Thoracic aorta (tissue), 2 donors: ENCODE data around the gene PITPNC1. TPM values are rescaled to one million over a fixed set of nuclear protein-coding genes. Genes with fewer than 3 reads are reported as not detected.

Experiments
- ATAC-seq: fragments of 150-250 bp; one replicate; pipeline ENCODE4 v1.8.0; 2017; ENCODE audit warnings: low read depth; ENCODE audit not compliant: insufficient number of reproducible peaks, low FRiP score
- DNase-seq: peaks from one replicate; pipeline ENCODE4 v3.0.0-alpha.2; 2020; ENCODE audit warnings: low spot score
- H3K27ac ChIP-seq, 2 donors: fragments of 200-600 bp; sonication (generic); 1 replicate in 1 of 2; 2 replicates in 1 of 2; pipeline ENCODE4 v1.5.1; 2016; ENCODE audit warnings: mild to moderate bottlenecking in 2 of 2, moderate library complexity in 2 of 2
- H3K27me3 ChIP-seq: fragments of 200-600 bp; sonication (generic); replicated peaks from 2 replicates; pipeline ENCODE4 v1.6.0; 2016; ENCODE audit warnings: mild to moderate bottlenecking; ENCODE audit not compliant: insufficient read depth
- H3K36me3 ChIP-seq: fragments of 200-600 bp; sonication (generic); one replicate; pipeline ENCODE4 v1.5.1; 2016
- H3K4me1 ChIP-seq, 2 donors: fragments of 200-600 bp; sonication (generic); 1 replicate in 1 of 2; 2 replicates in 1 of 2; pipeline versions ENCODE4 v1.5.1 to v1.6.0; 2016; ENCODE audit warnings: low read depth in 2 of 2, mild to moderate bottlenecking in 1 of 2; ENCODE audit not compliant: control insufficient read depth in 1 of 2
- H3K4me3 ChIP-seq: fragments of 200-600 bp; sonication (generic); 2 replicates; pipeline ENCODE4 v1.5.1; 2016; ENCODE audit warnings: mild to moderate bottlenecking
- H3K9me3 ChIP-seq: fragments of 200-600 bp; sonication (generic); 2 replicates; pipeline ENCODE4 v1.5.1; 2016
- CTCF ChIP-seq: fragments of 200-600 bp; sonication (generic); IDR thresholded peaks from one replicate; pipeline ENCODE4 v1.5.1; 2019; ENCODE audit warnings: antibody characterized with exemption
- total RNA-seq, 2 donors: library from RNA; depleted of rRNA; stranded (reverse); fragments of >200 nt; gene quantifications; one replicate each; pipeline versions ENCODE4 v1.1.0 to v1.2.3, GENCODE V29; 2016

Gene PITPNC1
- total RNA-seq, 2 donors from 2014 or later, result 8.4 to 28.8 TPM

GRCh38 chr17:67558740-67559380 is 181.8 kb downstream of the PITPNC1 start:
- Histone ChIP-seq H3K4me1 (no peaks in the 10 kb centered on the region), H3K36me3 (no peaks in the 10 kb centered on the region), H3K9me3 (no peaks in the 10 kb centered on the region), H3K27ac (no peak overlapping the region), H3K27me3 (no peaks in the 10 kb centered on the region), H3K4me3 (no peak overlapping the region)
- DNase-seq (no peak), ATAC-seq (no peak)
- TF ChIP-seq CTCF, result no peak

DNA sequence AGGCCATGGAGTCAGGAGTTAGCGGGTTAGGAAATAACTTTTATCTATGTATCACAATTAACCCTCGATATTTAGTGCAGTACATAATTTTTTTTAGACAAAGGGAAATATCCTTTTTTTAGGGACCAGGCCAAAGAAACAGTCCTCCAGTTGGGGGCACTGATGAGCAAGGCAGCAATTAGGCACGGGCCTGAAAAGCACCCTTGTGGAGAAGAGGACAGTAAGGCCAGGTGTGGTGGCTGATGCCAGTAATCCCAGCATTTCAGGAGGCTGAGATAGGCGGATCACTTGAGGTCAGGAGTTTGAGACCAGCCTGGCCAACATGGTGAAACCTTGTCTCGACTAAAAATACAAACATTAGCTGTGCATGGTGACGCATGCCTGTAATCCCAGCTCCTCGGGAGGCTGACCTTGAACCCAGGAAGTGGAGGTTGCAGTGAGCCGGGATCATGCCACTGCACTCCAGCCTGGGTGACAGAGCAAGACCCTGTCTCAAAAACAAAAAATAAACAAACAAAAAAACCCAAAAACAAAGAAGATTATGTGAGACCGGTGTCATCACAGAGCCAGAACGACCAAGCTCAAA is 182.4 kb downstream of the PITPNC1 start:
- Histone ChIP-seq H3K27me3 (no peaks in the 10 kb centered on the region), H3K4me3 (no peak overlapping the region), H3K4me1 (no peaks in the 10 kb centered on the region), H3K27ac (no peak overlapping the region), H3K36me3 (no peaks in the 10 kb centered on the region), H3K9me3 (no peaks in the 10 kb centered on the region)
- ATAC-seq (no peak), DNase-seq (no peak)
- no peak for TF ChIP-seq CTCF

GRCh38 chr17:67562005-67562404 is 184.9 kb downstream of the PITPNC1 start:
- Histone ChIP-seq H3K4me1 (no peaks in the 10 kb centered on the region), H3K27me3 (no peaks in the 10 kb centered on the region), H3K4me3 (no peak overlapping the region), H3K9me3 (no peaks in the 10 kb centered on the region), H3K27ac (no peak overlapping the region), H3K36me3 (no peaks in the 10 kb centered on the region)
- no peak for DNase-seq
- no peak for TF ChIP-seq CTCF
- no peak for ATAC-seq

- no peaks in the 10 kb centered on the region for H3K27me3 ChIP-seq
- no peak for TF ChIP-seq CTCF
These were observed 186.7 kb downstream of the PITPNC1 start for GRCh38 chr17:67563692-67564228.

DNA sequence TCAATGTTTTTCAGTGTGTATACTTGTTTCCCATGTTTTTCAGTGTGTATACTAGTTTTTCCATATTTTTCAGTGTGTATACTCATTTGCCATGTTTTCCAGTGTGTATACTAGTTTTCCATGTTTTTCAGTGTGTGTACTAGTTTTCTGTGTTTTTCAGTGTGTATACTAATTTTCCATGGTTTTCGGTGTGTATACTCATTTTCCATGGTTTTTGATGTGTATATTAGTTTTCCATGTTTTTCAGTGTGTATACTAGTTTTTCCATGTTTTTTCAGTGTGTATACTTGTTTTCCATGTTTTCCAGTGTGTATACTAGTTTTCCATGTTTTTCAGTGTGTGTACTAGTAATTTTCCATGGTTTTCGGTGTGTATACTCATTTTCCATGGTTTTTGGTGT is 188.0 kb downstream of the PITPNC1 start:
- no peaks in the 10 kb centered on the region for H3K27me3 ChIP-seq
- ATAC-seq, result no peak
- no peak for TF ChIP-seq CTCF

More at GRCh38 chr17:67563692-67564228, 186.7 kb downstream of the PITPNC1 start:
- DNase-seq, result no peak
- H3K4me3 ChIP-seq, result no peak overlapping the region
- no peak for ATAC-seq
- H3K27ac ChIP-seq, result no peak overlapping the region
- H3K4me1 ChIP-seq, result no peaks in the 10 kb centered on the region
- no peaks in the 10 kb centered on the region for H3K36me3 ChIP-seq
- H3K9me3 ChIP-seq, result no peaks in the 10 kb centered on the region

More for the DNA sequence above, 188.0 kb downstream of the PITPNC1 start:
- Histone ChIP-seq H3K27ac (no peak overlapping the region), H3K9me3 (no peaks in the 10 kb centered on the region), H3K4me3 (no peak overlapping the region), H3K36me3 (no peaks in the 10 kb centered on the region), H3K4me1 (no peaks in the 10 kb centered on the region)
- no peak for DNase-seq
